Tibial nerve (tissue), 4 donors: ENCODE data around the gene ASZ1. TPM values are rescaled to one million over a fixed set of nuclear protein-coding genes. Genes with fewer than 3 reads are reported as not detected.
A peak's percentile ranks its signal among the peaks of the same experiment; 100 is the strongest.

Source experiments
- DNase-seq, 2 donors: peaks; one replicate each; pipeline ENCODE4 v3.0.0-alpha.2; 2019; ENCODE audit warnings: low spot score in 2 of 2
- H3K27ac ChIP-seq, 4 donors: fragments of 200-600 bp; sonication (generic) in 3 of 4; one replicate each; pipeline ENCODE4 v1.5.1; 2017 to 2019; ENCODE audit warnings: mild to moderate bottlenecking in 1 of 4
- H3K27me3 ChIP-seq, 2 donors: fragments of 200-600 bp; sonication (generic) in 1 of 2; one replicate each; pipeline versions ENCODE4 v1.5.1 to v1.6.0; 2017 to 2019
- H3K36me3 ChIP-seq, 3 donors: fragments of 200-600 bp; sonication (generic); one replicate each; pipeline ENCODE4 v1.5.1; 2018 to 2019
- H3K4me1 ChIP-seq, 4 donors: fragments of 200-600 bp; sonication (generic) in 3 of 4; one replicate each; pipeline ENCODE4 v1.5.1; 2017 to 2019
- H3K4me3 ChIP-seq, 4 donors: fragments of 200-600 bp; sonication (generic) in 3 of 4; one replicate each; pipeline ENCODE4 v1.5.1; 2017 to 2019; ENCODE audit warnings: mild to moderate bottlenecking in 1 of 4, moderate library complexity in 1 of 4
- H3K9me3 ChIP-seq, 4 donors: fragments of 200-600 bp; sonication (generic) in 3 of 4; one replicate each; pipeline ENCODE4 v1.5.1; 2017 to 2019
- EP300 ChIP-seq, 2 donors: sonication (generic); formaldehyde crosslinking; IDR thresholded peaks; one replicate each; pipeline ENCODE4 v1.6.1; 2017; ENCODE audit warnings: antibody characterized with exemption in 2 of 2, mild to moderate bottlenecking in 1 of 2
- POLR2A ChIP-seq, 2 donors: fragments of 450-650 bp; IDR thresholded peaks; one replicate each; pipeline ENCODE4 v1.6.1; 2017; ENCODE audit warnings: antibody characterized with exemption in 2 of 2, mild to moderate bottlenecking in 2 of 2, moderate library complexity in 2 of 2
- WGBS, 2 donors: methylation state at CpG; one replicate each; pipeline ENCODE4 v1.1.5; 2018; 5-methylcytosine and 5-hydroxymethylcytosine counted together
- total RNA-seq, 4 donors: library from RNA; depleted of rRNA; stranded (reverse); fragments of >200 nt; gene quantifications; one replicate each; pipeline ENCODE4 v1.1.0, GENCODE V29; 2016
- TF ChIP-seq, protein P1 (sequence below), 5 experiments: fragments of 200-600 bp in 3 of 5; fragments of 450-650 bp in 2 of 5; sonication (generic) in 3 of 5; IDR thresholded peaks; one replicate each; pipeline ENCODE4 v1.5.1; 2016 to 2019; ENCODE audit warnings: antibody characterized with exemption in 5 of 5, mild to moderate bottlenecking in 3 of 5, moderate library complexity in 2 of 5

Gene ASZ1
- total RNA-seq, 4 donors from 2014 or later: not detected

DNA sequence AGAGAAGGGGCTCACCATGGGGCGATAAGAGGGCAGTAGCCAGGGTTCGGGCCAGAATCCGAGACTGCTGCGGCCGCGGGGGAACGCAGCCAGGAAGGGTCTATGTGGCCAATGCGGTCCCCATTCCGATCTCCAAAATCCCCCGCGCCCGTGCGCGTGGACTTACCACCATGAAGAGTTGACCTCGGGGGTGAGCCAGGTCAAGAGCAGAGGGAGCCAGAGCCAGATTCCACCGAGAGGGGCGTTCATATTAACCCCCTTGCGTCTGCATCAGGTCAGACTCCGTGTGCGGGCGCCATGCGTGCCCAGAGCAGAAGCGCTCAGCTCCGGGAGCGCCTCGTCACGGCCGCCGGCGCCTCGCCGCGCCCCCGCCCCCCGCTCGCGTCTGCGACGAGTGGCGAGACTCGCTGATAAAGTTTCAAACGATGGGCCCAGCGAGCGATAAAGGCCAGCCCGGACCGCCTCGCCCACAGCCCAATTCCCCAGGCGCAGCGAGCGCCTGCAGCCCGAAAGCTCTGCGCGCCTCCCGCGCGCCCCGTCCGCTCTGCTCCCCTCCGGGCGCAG is 104.5 kb downstream of the ASZ1 start, which contains the start of gene WNT2:
Gene WNT2 (minus strand): TSS at position 318 of the 564 bp plus-strand sequence. CDS start 69 bp downstream, at position 249.
- DNase-seq: no peak
- peaks cover 0 to 47% of the 10 kb centered on the region in 2 donors for H3K27me3 ChIP-seq
- no peaks in the 10 kb centered on the region for H3K9me3 ChIP-seq
- peak within 1 kb of the TSS in 1 of 4 donors; percentile 30 for H3K27ac ChIP-seq
- peak within 1 kb of the TSS; percentile 19 to 50 (median 32) for H3K4me3 ChIP-seq
- no peaks in the 10 kb centered on the region for H3K36me3 ChIP-seq
- 1% methylated on average over 32 to 59 of the region's 60 CpGs for WGBS, 2 donors
- TF ChIP-seq POLR2A (IDR thresholded peaks at IDR 0.05): no peak
- H3K4me1 ChIP-seq: peaks cover 0 to 29% (median 14%) of the 10 kb centered on the region in 4 donors

DNA sequence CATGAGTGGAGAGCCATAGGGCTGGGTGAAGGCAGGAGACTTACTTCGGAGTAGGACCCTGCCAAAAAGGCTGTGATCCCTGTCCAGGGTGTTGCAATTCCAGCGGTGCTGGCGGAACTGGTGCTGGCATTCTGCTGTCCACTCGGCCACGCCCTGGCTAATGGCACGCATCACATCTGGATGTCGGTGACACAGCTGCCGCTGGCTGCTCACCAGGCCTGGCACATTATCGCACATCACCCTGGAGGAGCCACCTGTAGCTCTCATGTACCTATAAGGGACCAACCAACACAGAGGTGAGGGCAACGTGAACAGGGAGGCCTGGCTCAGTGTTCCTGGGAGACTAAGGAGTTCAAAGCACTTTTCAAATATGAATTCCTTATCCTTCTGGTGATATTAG is 106.8 kb downstream of the ASZ1 start:
- Histone ChIP-seq H3K36me3 (no peaks in the 10 kb centered on the region), H3K9me3 (no peaks in the 10 kb centered on the region), H3K27me3 (peaks cover 0 to 47% of the 10 kb centered on the region in 2 donors), H3K4me1 (peaks cover 0 to 29% (median 14%) of the 10 kb centered on the region in 4 donors), H3K4me3 (no peak overlapping the region), H3K27ac (no peak overlapping the region)
- WGBS, 2 donors: 87 to 89% methylated on average over 10 of the region's 10 CpGs
- TF ChIP-seq POLR2A (IDR thresholded peaks at IDR 0.05) (no peak), EP300 (IDR thresholded peaks at IDR 0.05) (no peak)
- TF ChIP-seq, protein P1, sequence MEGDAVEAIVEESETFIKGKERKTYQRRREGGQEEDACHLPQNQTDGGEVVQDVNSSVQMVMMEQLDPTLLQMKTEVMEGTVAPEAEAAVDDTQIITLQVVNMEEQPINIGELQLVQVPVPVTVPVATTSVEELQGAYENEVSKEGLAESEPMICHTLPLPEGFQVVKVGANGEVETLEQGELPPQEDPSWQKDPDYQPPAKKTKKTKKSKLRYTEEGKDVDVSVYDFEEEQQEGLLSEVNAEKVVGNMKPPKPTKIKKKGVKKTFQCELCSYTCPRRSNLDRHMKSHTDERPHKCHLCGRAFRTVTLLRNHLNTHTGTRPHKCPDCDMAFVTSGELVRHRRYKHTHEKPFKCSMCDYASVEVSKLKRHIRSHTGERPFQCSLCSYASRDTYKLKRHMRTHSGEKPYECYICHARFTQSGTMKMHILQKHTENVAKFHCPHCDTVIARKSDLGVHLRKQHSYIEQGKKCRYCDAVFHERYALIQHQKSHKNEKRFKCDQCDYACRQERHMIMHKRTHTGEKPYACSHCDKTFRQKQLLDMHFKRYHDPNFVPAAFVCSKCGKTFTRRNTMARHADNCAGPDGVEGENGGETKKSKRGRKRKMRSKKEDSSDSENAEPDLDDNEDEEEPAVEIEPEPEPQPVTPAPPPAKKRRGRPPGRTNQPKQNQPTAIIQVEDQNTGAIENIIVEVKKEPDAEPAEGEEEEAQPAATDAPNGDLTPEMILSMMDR (IDR thresholded peaks at IDR 0.05): no peak
- no peak for DNase-seq

DNA sequence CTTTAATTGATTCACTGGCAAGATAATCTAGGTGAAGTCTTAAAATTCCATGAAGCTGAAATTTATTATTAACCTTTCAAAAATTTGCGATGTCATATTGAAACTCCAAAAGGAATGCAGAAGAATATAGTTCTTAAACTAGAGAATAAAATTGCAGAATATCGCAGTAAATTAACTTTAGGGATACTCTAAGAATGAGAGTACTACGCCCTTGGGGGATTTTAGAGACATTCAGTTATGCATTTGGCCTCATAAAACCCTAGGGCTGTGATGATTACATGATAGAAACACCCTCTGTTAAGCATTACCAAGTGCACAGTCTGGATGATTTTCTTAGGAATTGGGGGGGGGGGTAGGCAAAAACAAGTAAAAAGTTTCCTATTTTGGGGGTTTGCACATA is 108.1 kb downstream of the ASZ1 start:
- H3K4me3 ChIP-seq: no peak overlapping the region
- TF ChIP-seq, protein P1 (IDR thresholded peaks at IDR 0.05): no peak
- no peak for TF ChIP-seq EP300 (IDR thresholded peaks at IDR 0.05)
- TF ChIP-seq POLR2A (IDR thresholded peaks at IDR 0.05): no peak
- H3K36me3 ChIP-seq: no peaks in the 10 kb centered on the region
- H3K9me3 ChIP-seq: no peaks in the 10 kb centered on the region
- WGBS, 2 donors: 62 to 90% methylated on average over 3 of the region's 3 CpGs
- H3K4me1 ChIP-seq: peaks cover 0 to 22% (median 14%) of the 10 kb centered on the region in 4 donors
- peaks cover 0 to 39% of the 10 kb centered on the region in 2 donors for H3K27me3 ChIP-seq
- H3K27ac ChIP-seq: no peak overlapping the region
- DNase-seq: no peak

DNA sequence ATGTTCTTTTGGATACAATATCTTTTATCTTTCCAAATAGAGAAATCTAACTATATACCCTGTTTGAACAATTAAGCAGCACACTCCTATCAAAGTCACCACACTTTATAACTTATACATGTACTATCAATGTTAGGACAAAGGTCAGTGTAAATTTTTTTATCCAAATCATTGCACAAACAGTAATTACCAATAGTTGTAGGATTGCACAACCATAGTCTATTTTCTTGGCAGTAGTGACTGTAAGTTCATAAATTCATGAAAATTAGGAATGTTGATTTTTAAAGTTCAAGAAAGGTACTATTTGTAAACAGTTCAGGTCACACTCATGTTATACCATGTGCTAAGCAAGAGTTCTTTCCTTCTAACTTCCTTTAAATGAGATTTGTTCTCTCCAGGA is 113.7 kb downstream of the ASZ1 start:
- Histone ChIP-seq H3K4me3 (no peak overlapping the region), H3K27me3 (no peaks in the 10 kb centered on the region), H3K4me1 (no peaks in the 10 kb centered on the region), H3K27ac (no peak overlapping the region), H3K36me3 (no peaks in the 10 kb centered on the region), H3K9me3 (no peaks in the 10 kb centered on the region)
- no peak for DNase-seq
- TF ChIP-seq EP300 (IDR thresholded peaks at IDR 0.05): no peak
- no peak for TF ChIP-seq POLR2A (IDR thresholded peaks at IDR 0.05)
- TF ChIP-seq, protein P1 (IDR thresholded peaks at IDR 0.05): no peak

Other genes starting within 250 kb of the ASZ1 start
- gene WNT2, start 104.4 kb downstream of the ASZ1 start, total RNA-seq: 1 to 10 TPM in 1 of 4 donors, under 1 TPM in 1, not detected in 2; 0.59 to 1.7 TPM
- gene CFTR, start 52.5 kb upstream of the ASZ1 start, total RNA-seq: under 1 TPM in 1 of 4 donors, not detected in 3; under 0.01 TPM